CD4-positive, alpha-beta T cell treated with Interleukin-10 for 1 hour (primary cell): ENCODE measurements around the gene INTS3.
A peak's percentile ranks its signal among the peaks of the same experiment; 100 is the strongest.

Experiments
- DNase-seq: peaks from one replicate; pipeline ENCODE4 v3.0.0-alpha.2; 2020

INTS3 gene

GRCh38 chr1:153799016-153799415 is 71.2 kb downstream of the INTS3 start:
- no peak for DNase-seq

- DNase-seq = no peak
These were observed 72.0 kb downstream of the INTS3 start for GRCh38 chr1:153799566-153800465.

- no peak for DNase-seq
These were observed 72.7 kb downstream of the INTS3 start for GRCh38 chr1:153800516-153800915.

GRCh38 chr1:153801028-153801625 is 73.3 kb downstream of the INTS3 start:
- no peak for DNase-seq

DNA sequence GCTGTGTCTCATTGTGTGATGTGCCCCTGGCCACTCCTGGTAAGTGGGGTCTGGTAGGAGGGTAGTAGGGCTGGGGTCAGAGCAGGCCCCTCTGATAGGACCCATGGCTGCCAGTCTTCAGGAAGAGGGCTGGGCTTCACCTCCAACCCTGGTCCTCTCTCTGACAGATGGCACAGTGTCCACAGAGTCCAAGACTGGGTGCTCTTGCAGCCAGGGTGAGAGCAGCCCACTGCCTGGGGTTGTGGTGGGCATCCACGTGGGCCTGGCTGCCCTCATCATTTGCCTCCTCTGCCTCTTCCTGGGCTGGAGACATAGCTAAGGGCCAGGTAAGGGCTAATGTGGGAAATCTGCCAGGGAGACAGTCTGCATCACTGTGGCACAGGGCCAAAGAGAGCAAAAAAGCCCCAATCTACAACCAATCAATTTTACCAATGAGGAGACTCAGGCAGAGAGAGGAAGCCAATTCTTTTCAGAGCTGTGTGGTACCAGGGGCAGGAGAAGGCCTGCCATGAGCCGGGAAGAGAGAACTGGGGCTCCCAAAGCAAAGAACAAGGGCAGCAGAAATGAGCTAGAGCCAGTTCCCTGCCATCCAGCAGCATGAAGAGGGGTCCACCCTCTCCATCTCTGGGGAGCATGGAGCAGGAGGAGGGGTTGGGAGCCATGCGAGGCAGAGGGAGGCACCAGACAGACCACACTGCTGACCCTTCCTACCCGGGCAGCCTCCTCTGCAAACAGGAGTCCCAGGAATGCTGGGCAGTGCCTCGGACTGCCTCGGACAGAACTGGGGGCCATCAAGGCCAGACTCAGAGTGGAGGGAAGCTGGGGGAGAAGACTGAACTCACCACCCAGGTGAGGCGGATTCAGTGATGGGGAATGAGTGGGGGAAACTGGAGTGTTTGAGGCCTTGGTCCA is 74.2 kb downstream of the INTS3 start:
- no peak for DNase-seq

- no peak for DNase-seq
These were observed 75.7 kb downstream of the INTS3 start for GRCh38 chr1:153803470-153804056.

- no peak for DNase-seq
These were observed 76.3 kb downstream of the INTS3 start for GRCh38 chr1:153804112-153804511.

GRCh38 chr1:153805042-153805745 is 77.3 kb downstream of the INTS3 start:
- DNase-seq = peak; percentile 86

DNA sequence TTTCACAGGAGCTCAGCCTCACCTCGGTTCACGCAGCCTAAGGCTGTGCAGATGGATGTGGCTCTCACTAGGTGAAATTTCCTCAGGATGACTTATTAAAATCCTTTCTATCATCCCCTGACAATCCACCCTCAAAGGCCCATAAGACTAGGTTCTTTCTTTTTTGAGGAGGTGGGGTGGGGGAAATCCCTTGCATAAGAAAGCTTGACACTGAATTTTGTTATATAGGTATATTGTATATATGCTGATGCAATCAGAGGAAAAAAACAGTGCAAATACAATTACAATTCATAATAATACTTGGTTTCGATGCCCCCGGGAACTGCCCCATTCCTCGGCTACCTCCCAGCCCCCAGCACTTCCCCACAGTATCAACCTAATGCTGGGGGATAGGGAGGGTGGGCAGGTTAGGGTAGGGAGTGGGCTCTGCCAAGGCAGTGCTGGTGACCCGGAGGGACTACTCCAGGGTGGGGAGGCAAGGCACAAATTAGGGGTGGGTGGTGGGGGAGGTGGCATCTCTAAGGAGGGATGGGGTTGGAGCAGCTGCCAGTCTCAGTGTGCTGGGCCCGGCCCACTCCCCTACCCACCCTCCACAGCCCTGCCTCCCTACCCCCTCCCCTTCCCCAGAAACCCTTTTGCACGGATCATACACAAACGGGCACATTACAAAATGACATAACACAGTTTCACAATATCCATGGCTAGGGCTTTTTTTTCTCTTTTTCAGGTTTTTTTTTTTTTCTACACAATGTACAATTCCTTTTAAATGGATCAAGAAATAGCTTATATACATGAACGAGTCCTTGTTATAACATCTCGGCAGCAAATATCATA is 78.3 kb downstream of the INTS3 start:
- DNase-seq = no peak

DNA sequence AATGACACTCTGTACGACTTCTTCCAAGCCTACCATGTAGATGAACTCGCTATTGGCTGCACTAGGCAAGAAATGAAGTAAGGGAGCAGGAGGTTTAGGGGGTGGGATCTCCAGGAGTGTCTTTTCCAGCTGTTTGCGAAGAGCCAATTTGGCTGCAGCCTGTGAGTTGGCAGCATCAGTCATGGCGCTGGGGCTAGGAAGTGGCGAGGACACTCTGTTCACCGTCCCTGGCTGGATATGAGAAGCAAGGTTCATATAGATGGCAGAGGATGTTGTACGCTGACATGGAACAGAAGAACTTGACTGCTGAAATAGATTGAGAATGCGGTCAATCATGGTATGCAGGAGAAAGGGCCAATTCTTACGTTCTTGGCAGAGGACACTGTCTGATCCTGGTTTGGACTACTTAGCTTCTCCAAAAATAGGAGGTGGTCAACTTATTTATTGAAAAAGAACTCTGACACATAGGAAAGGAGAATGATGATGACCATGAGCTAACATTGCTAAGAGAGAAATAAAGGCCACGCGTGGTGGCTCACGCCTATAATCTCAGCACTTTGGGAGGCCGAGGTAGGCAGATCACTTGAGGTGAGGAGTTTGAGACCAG is 88.5 kb downstream of the INTS3 start:
- DNase-seq = no peak

- DNase-seq = no peak
These were observed 91.0 kb downstream of the INTS3 start for GRCh38 chr1:153818876-153819275.
